IgD-negative memory B cell (primary cell): ENCODE results near the gene NGF. TPM values are rescaled to one million over a fixed set of nuclear protein-coding genes. Genes with fewer than 3 reads are reported as not detected.

Source experiments
- H3K27ac Mint-ChIP-seq, 3 donors: one replicate each; pipeline ENCODE4 v1.8.0; 2020 to 2022; ENCODE audit warnings: mild to moderate bottlenecking in 3 of 3, mixed read lengths in 3 of 3, moderate library complexity in 1 of 3
- H3K27me3 Mint-ChIP-seq: one replicate; pipeline ENCODE4 v1.8.0; 2021; ENCODE audit warnings: mixed read lengths
- H3K36me3 Mint-ChIP-seq: one replicate; pipeline ENCODE4 v1.8.0; 2020; ENCODE audit warnings: mild to moderate bottlenecking, mixed read lengths
- H3K4me1 Mint-ChIP-seq, 3 donors: one replicate each; pipeline ENCODE4 v1.8.0; 2020 to 2022; ENCODE audit warnings: mixed read lengths in 3 of 3, mild to moderate bottlenecking in 1 of 3
- H3K4me3 Mint-ChIP-seq, 4 donors: one replicate each; pipeline ENCODE4 v1.8.0; 2020 to 2022; ENCODE audit warnings: mild to moderate bottlenecking in 4 of 4, mixed read lengths in 4 of 4, moderate library complexity in 3 of 4
- H3K9me3 Mint-ChIP-seq, 3 donors: one replicate each; pipeline ENCODE4 v1.8.0; 2020 to 2021; ENCODE audit warnings: mixed read lengths in 3 of 3, mild to moderate bottlenecking in 1 of 3
- polyA plus RNA-seq: library from polyadenylated mRNA; unstranded; fragments of 300-500 nt; fragmentation: Illumina TruSeq; gene quantifications from one replicate; pipeline ENCODE4 v1.2.3, GENCODE V29; 2021

NGF gene
- polyA plus RNA-seq, 1 donor from 2014 or later: not detected

GRCh38 chr1:115348636-115349035, 10.6 kb upstream of the NGF start:
- peaks cover 0 to 5% (median 3%) of the 10 kb centered on the region in 3 donors for H3K4me1 Mint-ChIP-seq
- peaks cover 0 to 1% (median 0%) of the 10 kb centered on the region in 3 donors for H3K9me3 Mint-ChIP-seq
- peaks cover 17% of the 10 kb centered on the region for H3K27me3 Mint-ChIP-seq
- peaks cover 3% of the 10 kb centered on the region for H3K36me3 Mint-ChIP-seq
- no peak overlapping the region for H3K27ac Mint-ChIP-seq
- H3K4me3 Mint-ChIP-seq: no peak overlapping the region

GRCh38 chr1:115347282-115347681, 9.2 kb upstream of the NGF start:
- H3K27ac Mint-ChIP-seq: no peak overlapping the region
- H3K4me1 Mint-ChIP-seq: peaks cover 0 to 5% (median 4%) of the 10 kb centered on the region in 3 donors
- H3K4me3 Mint-ChIP-seq: no peak overlapping the region
- peaks cover 0 to 1% (median 0%) of the 10 kb centered on the region in 3 donors for H3K9me3 Mint-ChIP-seq
- H3K36me3 Mint-ChIP-seq: peaks cover 3% of the 10 kb centered on the region
- H3K27me3 Mint-ChIP-seq: peaks cover 17% of the 10 kb centered on the region

- peaks cover 3% of the 10 kb centered on the region for H3K36me3 Mint-ChIP-seq
- peaks cover 0 to 1% (median 0%) of the 10 kb centered on the region in 3 donors for H3K9me3 Mint-ChIP-seq
- H3K27me3 Mint-ChIP-seq: peaks cover 23% of the 10 kb centered on the region
- peaks cover 0 to 5% (median 4%) of the 10 kb centered on the region in 3 donors for H3K4me1 Mint-ChIP-seq
- no peak overlapping the region for H3K27ac Mint-ChIP-seq
- no peak overlapping the region for H3K4me3 Mint-ChIP-seq
Observed at GRCh38 chr1:115343200-115343737, 5.2 kb upstream of the NGF start.

- Mint-ChIP-seq H3K9me3 (peaks cover 0 to 1% (median 0%) of the 10 kb centered on the region in 3 donors), H3K27me3 (peaks cover 26% of the 10 kb centered on the region), H3K4me3 (no peak overlapping the region), H3K4me1 (peaks cover 0 to 5% (median 4%) of the 10 kb centered on the region in 3 donors), H3K36me3 (peaks cover 3% of the 10 kb centered on the region), H3K27ac (no peak overlapping the region)
Observed at GRCh38 chr1:115341948-115342347, 3.9 kb upstream of the NGF start.

GRCh38 chr1:115340879-115341278, 2.8 kb upstream of the NGF start:
- peaks cover 0 to 5% (median 4%) of the 10 kb centered on the region in 3 donors for H3K4me1 Mint-ChIP-seq
- H3K9me3 Mint-ChIP-seq: peaks cover 0 to 1% (median 0%) of the 10 kb centered on the region in 3 donors
- H3K27me3 Mint-ChIP-seq: peaks cover 29% of the 10 kb centered on the region
- no peak overlapping the region for H3K4me3 Mint-ChIP-seq
- peaks cover 3% of the 10 kb centered on the region for H3K36me3 Mint-ChIP-seq
- no peak overlapping the region for H3K27ac Mint-ChIP-seq

- H3K27me3 Mint-ChIP-seq: peaks cover 26% of the 10 kb centered on the region
- peaks cover 0 to 1% (median 0%) of the 10 kb centered on the region in 3 donors for H3K9me3 Mint-ChIP-seq
- H3K36me3 Mint-ChIP-seq: no peaks in the 10 kb centered on the region
- no peak overlapping the region for H3K4me3 Mint-ChIP-seq
- H3K27ac Mint-ChIP-seq: no peak overlapping the region
- peaks cover 0 to 3% (median 0%) of the 10 kb centered on the region in 3 donors for H3K4me1 Mint-ChIP-seq
Observed at GRCh38 chr1:115338457-115338820, 390 bp upstream of the NGF start.

- Mint-ChIP-seq H3K4me1 (peaks cover 0 to 3% (median 0%) of the 10 kb centered on the region in 3 donors), H3K9me3 (peaks cover 0 to 1% (median 0%) of the 10 kb centered on the region in 3 donors), H3K4me3 (no peak overlapping the region), H3K27ac (no peak overlapping the region), H3K27me3 (peaks cover 24% of the 10 kb centered on the region), H3K36me3 (no peaks in the 10 kb centered on the region)
Observed at GRCh38 chr1:115337276-115337632, 795 bp downstream of the NGF start.

- Mint-ChIP-seq H3K36me3 (no peaks in the 10 kb centered on the region), H3K4me1 (peaks cover 0 to 3% (median 0%) of the 10 kb centered on the region in 3 donors), H3K4me3 (no peak overlapping the region), H3K27ac (no peak overlapping the region), H3K27me3 (peaks cover 26% of the 10 kb centered on the region), H3K9me3 (peaks cover 0 to 1% (median 0%) of the 10 kb centered on the region in 3 donors)
Observed at GRCh38 chr1:115336741-115337140, 1.3 kb downstream of the NGF start.

- no peak overlapping the region for H3K27ac Mint-ChIP-seq
- no peak overlapping the region for H3K4me3 Mint-ChIP-seq
- H3K4me1 Mint-ChIP-seq: peaks cover 0 to 3% (median 0%) of the 10 kb centered on the region in 3 donors
- H3K36me3 Mint-ChIP-seq: no peaks in the 10 kb centered on the region
- no peaks in the 10 kb centered on the region for H3K9me3 Mint-ChIP-seq
- peaks cover 13% of the 10 kb centered on the region for H3K27me3 Mint-ChIP-seq
Observed at GRCh38 chr1:115332813-115333608, 5.0 kb downstream of the NGF start.

- H3K4me3 Mint-ChIP-seq: no peak overlapping the region
- H3K36me3 Mint-ChIP-seq: no peaks in the 10 kb centered on the region
- H3K4me1 Mint-ChIP-seq: peaks cover 0 to 3% (median 0%) of the 10 kb centered on the region in 3 donors
- H3K27me3 Mint-ChIP-seq: peaks cover 6% of the 10 kb centered on the region
- H3K27ac Mint-ChIP-seq: no peak overlapping the region
- no peaks in the 10 kb centered on the region for H3K9me3 Mint-ChIP-seq
Observed at GRCh38 chr1:115331558-115332331, 6.3 kb downstream of the NGF start.

- Mint-ChIP-seq H3K27me3 (peaks cover 6% of the 10 kb centered on the region), H3K4me1 (peaks cover 0 to 3% (median 0%) of the 10 kb centered on the region in 3 donors), H3K36me3 (no peaks in the 10 kb centered on the region), H3K4me3 (no peak overlapping the region), H3K27ac (no peak overlapping the region), H3K9me3 (no peaks in the 10 kb centered on the region)
Observed at GRCh38 chr1:115330480-115331013, 7.5 kb downstream of the NGF start.

- Mint-ChIP-seq H3K9me3 (no peaks in the 10 kb centered on the region), H3K4me3 (no peak overlapping the region), H3K27ac (no peak overlapping the region), H3K36me3 (no peaks in the 10 kb centered on the region), H3K27me3 (peaks cover 6% of the 10 kb centered on the region), H3K4me1 (peaks cover 0 to 3% (median 0%) of the 10 kb centered on the region in 3 donors)
Observed at GRCh38 chr1:115329965-115330364, 8.1 kb downstream of the NGF start.

GRCh38 chr1:115327270-115327669, 10.8 kb downstream of the NGF start:
- peaks cover 5% of the 10 kb centered on the region for H3K27me3 Mint-ChIP-seq
- H3K27ac Mint-ChIP-seq: no peak overlapping the region
- H3K36me3 Mint-ChIP-seq: peaks cover 1% of the 10 kb centered on the region
- no peak overlapping the region for H3K4me3 Mint-ChIP-seq
- H3K9me3 Mint-ChIP-seq: no peaks in the 10 kb centered on the region
- no peaks in the 10 kb centered on the region for H3K4me1 Mint-ChIP-seq

GRCh38 chr1:115326419-115326818, 11.6 kb downstream of the NGF start:
- no peaks in the 10 kb centered on the region for H3K9me3 Mint-ChIP-seq
- peaks cover 3% of the 10 kb centered on the region for H3K27me3 Mint-ChIP-seq
- peaks cover 1% of the 10 kb centered on the region for H3K36me3 Mint-ChIP-seq
- H3K4me3 Mint-ChIP-seq: no peak overlapping the region
- H3K4me1 Mint-ChIP-seq: no peaks in the 10 kb centered on the region
- H3K27ac Mint-ChIP-seq: no peak overlapping the region

GRCh38 chr1:115325874-115326273, 12.2 kb downstream of the NGF start:
- Mint-ChIP-seq H3K4me1 (no peaks in the 10 kb centered on the region), H3K27me3 (peaks cover 3% of the 10 kb centered on the region), H3K4me3 (no peak overlapping the region), H3K36me3 (peaks cover 1% of the 10 kb centered on the region), H3K9me3 (no peaks in the 10 kb centered on the region), H3K27ac (no peak overlapping the region)
